ENCODE data around the gene PRLHR.

The PRLHR gene

GRCh38 chr10:118543714-118544400 is 51.6 kb downstream of the PRLHR start:
- TF ChIP-seq GABPA (IDR thresholded peaks at IDR 0.05; ENCODE audit: low read depth) (no peak), CTCF (IDR thresholded peaks at IDR 0.05; ENCODE audit: insufficient read depth, low read length) (peak; percentile 85)
- peak in 1 of 2 experiments; percentile 65 for DNase-seq (ENCODE audit: low read depth in 1 of 2, low spot score in 1 of 2)

DNA sequence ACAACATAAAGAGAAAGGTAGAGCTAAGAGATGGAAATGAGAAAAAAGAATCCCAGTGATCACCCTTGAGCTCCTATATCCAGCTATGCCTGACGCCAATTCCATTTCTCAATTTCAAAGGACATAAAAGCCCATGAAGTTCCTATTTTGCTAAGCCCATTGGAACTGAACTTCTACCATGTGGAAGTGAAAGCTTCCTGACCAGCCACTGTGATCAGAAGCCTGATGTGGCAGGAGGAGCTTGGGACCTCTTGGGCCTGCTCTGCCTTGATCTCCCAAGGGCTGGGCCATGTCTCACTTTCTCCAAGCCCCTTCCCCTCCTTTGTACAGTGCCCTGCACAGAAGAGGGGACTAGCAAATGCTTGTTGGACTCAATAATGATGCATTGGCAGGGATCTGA is 52.7 kb downstream of the PRLHR start:
- TF ChIP-seq POLR2AphosphoS5 (IDR thresholded peaks at IDR 0.05; ENCODE audit: low read depth) (no peak), SPI1 (IDR thresholded peaks at IDR 0.05; ENCODE audit: borderline replicate concordance, low read depth) (no peak), CTCF (IDR thresholded peaks at IDR 0.05; ENCODE audit: insufficient read depth, low read length) (no peak), REST (IDR thresholded peaks at IDR 0.05; ENCODE audit: insufficient replicate concordance, low read depth) (no peak), GABPA (IDR thresholded peaks at IDR 0.05; ENCODE audit: low read depth) (no peak)
- Histone ChIP-seq H3K27me3 (ENCODE audit: insufficient read depth, poor library complexity, severe bottlenecking) (peaks cover 3% of the 10 kb centered on the region), H3K27ac (replicated peaks) (no peak overlapping the region), H3K4me3 (replicated peaks; ENCODE audit: insufficient read depth, low read length) (no peak overlapping the region)
- no peak for DNase-seq (ENCODE audit: low read depth in 1 of 2, low spot score in 1 of 2)

More at GRCh38 chr10:118543714-118544400, 51.6 kb downstream of the PRLHR start:
- Histone ChIP-seq H3K27ac (replicated peaks) (no peak overlapping the region), H3K4me3 (replicated peaks; ENCODE audit: insufficient read depth, low read length) (no peak overlapping the region), H3K27me3 (ENCODE audit: insufficient read depth, poor library complexity, severe bottlenecking) (peaks cover 3% of the 10 kb centered on the region)

DNA sequence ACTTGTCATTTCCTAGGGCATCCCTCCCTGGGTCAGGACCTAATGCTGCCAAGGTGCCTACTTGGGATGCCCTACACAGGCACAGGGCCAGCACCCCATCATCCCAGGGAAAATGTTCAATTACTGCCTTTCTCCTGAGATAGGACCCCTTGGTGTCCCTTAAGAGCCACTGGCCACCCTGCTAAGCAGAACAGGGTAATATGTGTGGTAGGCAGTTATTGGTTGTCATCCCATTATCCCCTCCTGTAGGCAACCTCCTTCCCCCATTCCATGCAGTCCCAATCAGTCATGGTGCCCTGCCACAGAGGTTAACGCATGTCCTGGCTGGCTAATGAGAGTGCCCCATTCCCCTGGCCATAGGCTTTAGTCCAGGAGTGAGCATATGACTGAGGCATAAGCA is 53.2 kb downstream of the PRLHR start:
- Histone ChIP-seq H3K4me3 (replicated peaks; ENCODE audit: insufficient read depth, low read length) (no peak overlapping the region), H3K27me3 (ENCODE audit: insufficient read depth, poor library complexity, severe bottlenecking) (peaks cover 3% of the 10 kb centered on the region), H3K27ac (replicated peaks) (no peak overlapping the region)
- DNase-seq (ENCODE audit: low read depth in 1 of 2, low spot score in 1 of 2) = no peak
- TF ChIP-seq REST (IDR thresholded peaks at IDR 0.05; ENCODE audit: insufficient replicate concordance, low read depth) (no peak), CTCF (IDR thresholded peaks at IDR 0.05; ENCODE audit: insufficient read depth, low read length) (no peak), GABPA (IDR thresholded peaks at IDR 0.05; ENCODE audit: low read depth) (no peak), SPI1 (IDR thresholded peaks at IDR 0.05; ENCODE audit: borderline replicate concordance, low read depth) (no peak), POLR2AphosphoS5 (IDR thresholded peaks at IDR 0.05; ENCODE audit: low read depth) (no peak)

DNA sequence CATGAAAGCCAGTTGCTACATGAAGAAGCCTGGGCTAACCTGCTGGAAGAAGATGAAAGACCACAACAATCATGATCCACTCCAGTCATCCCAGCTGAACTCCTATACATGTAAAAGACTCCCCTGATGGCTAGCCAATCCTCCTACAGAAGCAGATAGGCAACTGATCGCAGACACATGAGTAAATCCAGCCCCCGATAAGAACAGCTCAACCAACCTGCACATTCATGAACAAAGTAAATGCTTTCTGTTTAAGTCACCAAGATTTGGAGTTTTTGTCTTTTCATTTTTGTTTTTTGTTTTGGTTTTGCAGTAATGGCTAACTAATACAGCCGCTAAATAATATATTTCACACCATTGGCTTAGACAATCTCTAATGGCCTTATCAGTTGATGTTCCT is 53.7 kb downstream of the PRLHR start:
- TF ChIP-seq GABPA (IDR thresholded peaks at IDR 0.05; ENCODE audit: low read depth) = no peak
- no peak for TF ChIP-seq POLR2AphosphoS5 (IDR thresholded peaks at IDR 0.05; ENCODE audit: low read depth)
- TF ChIP-seq REST (IDR thresholded peaks at IDR 0.05; ENCODE audit: insufficient replicate concordance, low read depth) = no peak
- no peak for TF ChIP-seq SPI1 (IDR thresholded peaks at IDR 0.05; ENCODE audit: borderline replicate concordance, low read depth)
- no peak for TF ChIP-seq CTCF (IDR thresholded peaks at IDR 0.05; ENCODE audit: insufficient read depth, low read length)
- peaks cover 3% of the 10 kb centered on the region for H3K27me3 ChIP-seq (ENCODE audit: insufficient read depth, poor library complexity, severe bottlenecking)
- H3K27ac ChIP-seq (replicated peaks) = no peak overlapping the region
- DNase-seq (ENCODE audit: low read depth in 1 of 2, low spot score in 1 of 2) = no peak
- no peak overlapping the region for H3K4me3 ChIP-seq (replicated peaks; ENCODE audit: insufficient read depth, low read length)
